GM19468 (cell line): ENCODE results near the gene RBKS.

Source experiments
- ATAC-seq: cut with Tn5 transposase; IDR thresholded peaks from one replicate; pipeline ENCODE4 v1.9.1; 2021; ENCODE audit warnings: mild to moderate bottlenecking, moderate library complexity, moderate number of reproducible peaks; ENCODE audit not compliant: unreplicated experiment; ENCODE audit errors: extremely low read depth

RBKS gene

DNA sequence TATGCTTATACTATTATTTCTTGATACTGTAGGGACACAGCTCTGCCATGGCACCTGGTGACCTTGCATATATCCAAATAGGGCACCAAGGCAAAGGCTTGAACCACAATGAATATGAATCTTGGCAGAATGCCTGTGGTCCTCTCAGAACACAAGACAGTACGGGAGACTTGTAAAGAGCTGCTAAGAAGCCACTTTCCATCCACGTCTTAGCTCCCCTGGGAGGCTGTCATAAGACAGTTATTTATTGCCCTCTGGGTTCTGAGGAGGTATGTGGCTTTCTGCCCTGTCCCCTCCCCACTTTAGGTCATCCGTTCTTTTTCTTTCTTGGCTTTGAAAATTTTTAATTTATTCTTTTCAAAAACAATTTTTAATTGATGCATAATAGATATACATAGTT lies 148.5 kb downstream of the RBKS start:
- ATAC-seq, result no peak

DNA sequence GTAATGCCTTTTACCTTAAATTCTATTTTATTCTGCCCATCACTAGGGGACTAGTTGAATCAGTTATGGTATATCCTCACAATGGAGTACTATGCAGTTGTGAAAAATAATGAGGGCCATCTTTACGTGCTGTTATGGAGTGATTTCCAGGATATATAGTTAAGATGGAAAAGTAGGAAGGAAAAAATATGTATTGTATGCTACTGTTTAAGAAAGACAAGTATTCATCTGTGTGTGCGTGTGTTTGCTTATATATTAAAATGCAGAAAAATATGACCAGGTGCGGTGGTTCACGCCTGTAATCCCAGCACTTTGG lies 151.2 kb downstream of the RBKS start:
- ATAC-seq, result no peak

DNA sequence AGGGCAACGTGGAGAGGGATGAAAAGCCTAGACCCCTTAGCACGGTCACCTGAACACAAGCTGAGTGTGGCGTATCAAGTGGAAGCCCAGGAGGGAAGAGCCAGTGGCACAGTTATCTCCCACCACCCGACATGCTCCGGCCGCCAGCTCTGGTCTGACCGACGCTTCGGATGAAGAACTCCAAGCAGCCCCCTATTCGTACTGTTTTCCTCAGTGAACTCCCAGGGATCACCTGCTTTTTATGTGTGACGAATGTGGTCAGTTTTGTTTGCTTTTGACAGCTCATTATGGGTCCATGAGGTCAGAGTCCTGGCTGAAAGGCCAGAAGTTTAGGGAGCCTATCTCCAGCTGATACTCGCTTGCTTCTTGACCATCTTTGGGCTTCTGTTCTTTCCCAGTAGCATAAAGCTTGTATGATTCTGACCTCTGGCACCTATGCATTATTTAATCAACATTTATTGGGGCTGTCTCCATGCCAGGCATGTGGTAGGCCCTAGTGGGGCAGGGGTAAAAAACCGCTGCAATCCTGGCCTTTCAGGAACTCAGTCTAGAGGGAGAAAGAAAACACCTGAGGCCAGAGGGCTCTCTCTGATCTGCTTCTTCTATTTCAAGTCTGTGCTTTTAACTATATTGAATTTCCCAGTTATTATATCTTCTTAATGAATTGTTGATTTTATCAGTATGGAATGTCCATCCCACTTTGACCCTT lies 151.7 kb downstream of the RBKS start:
- ATAC-seq, result no peak

DNA sequence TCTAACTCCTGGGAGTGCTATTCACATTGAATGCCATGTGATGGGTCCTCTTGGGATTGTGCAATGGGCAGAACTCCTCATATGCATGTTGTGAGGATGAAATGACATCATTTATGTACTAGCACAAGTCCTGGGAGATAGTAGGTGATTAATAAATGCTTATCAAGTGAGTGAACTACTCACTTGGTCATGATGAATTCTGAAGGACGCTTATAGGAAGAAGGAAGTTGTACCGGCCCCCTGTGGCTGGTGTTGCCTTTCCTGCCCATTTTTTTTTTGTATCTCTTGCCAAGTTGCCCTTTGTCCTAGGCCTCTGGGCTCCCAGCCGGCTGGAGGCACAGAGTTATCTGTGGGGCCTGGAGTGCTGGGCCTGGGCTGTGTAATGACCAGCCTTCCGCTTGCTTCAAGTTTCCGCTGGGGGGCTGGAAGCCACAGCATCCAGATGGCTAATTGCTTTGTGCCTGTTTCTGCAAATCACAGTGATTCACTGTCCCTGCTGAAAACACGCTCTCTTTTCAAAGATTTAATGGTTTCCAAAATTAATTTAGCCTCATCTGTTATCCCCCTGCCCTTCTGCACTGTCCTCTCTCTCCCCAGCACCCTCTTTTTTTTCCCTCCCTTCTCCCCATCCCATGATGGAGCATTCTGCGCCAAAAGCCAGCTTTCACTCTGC lies 152.4 kb downstream of the RBKS start:
- ATAC-seq, result no peak

DNA sequence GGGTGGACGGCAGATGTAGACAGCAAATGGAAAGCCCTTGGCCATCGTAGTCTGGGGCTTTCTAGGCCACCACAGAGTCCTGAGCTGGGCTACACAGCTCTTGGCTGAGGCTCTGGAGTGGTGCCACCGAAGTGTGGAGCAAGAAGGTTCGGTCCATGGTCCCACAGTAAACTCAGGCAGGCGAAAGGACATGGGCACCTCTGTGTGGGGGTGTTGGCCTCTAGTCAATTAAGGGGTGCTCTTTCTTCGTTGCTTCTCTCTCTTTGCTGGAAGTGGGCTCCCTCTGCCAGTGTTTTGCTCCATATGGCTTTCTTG lies 153.3 kb downstream of the RBKS start:
- no peak for ATAC-seq

DNA sequence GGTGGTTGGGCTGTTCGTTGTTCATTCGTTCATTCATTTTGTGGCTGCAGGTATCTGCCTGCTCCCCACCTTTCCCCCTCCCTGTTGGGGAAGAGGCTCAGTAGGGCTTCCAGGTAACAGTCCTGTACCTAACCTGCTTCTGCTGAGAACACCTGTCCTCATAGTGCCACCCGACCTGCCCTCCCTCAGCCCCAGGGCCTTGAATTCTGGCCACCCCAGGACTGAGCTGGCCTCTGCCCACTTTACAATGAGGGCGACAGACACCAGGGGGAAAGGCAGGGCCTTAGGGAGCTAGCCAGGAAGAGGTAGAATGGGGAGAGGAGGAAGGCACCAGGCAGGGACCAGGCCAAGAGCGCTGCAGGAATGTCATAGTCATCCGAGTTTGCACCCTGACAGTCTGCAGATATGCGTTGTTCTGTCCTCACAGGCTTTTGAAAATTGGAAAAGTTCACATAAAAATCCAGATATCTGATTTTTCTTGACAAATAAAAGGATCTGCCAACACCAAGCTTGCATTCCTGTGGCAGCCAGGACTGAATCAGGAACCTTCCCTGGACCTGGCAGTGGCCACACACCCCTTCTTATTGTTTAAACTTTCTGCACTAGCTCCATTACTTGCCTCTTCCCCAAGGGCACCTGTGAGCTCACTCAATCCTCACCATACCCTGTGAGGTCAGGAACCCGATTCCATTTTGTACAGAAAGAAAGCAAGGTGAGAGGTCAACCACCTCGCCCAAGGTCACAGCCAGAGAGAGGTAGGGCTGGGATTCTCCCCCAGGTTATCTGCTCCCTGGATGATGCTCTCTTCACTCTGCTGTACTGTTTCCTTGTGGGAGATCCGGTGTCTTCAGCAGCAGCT lies 153.9 kb downstream of the RBKS start:
- no peak for ATAC-seq

DNA sequence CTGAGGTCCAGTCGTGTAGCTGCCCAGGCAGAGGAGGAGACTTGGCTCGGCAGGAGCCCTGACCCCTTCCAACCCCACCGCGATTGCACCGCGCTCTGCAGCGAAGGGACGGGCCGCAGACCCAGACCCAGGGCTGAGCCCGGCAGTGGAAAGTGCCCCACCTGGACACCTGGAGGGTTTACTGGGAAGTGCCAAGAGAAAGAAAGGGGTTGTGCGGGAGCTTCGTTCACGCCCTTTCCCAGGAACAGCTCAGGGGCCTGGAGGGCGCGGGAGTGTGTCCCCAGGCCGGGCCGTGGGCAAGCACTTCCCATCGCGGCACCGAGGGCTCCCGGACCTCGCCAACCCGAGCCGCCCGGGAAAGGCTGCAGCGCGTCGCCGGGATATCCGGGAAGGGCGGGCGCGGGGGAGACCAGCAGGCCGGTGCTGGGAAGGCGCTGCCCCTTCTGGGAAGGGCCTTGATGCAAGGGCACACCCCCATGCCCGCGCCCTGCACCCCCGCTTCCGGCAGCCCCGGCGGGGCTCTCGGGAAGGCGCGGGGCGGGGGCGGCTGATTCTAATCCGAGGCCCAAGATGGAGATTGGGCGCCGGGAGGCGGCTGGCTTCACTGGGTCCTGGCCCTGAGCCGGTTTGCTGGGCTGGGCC lies 154.8 kb downstream of the RBKS start:
- ATAC-seq, result no peak

DNA sequence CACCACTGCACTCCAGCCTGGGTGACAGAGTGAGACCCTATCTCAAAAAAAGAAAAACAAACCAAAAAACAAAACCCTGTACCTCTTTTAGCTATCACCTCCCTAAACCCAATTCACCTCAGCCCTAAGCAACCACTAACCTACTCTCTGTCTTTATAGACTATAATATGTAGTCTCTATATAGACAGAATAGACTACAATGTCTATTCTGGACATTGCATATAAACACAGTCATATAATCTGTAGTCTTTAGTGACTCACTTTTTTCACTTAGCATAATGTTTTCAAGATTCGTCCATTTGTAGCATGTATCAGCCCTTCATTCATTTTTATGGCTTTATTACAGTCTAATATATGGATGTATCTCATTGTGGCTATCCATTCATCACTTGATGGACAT lies 155.9 kb downstream of the RBKS start:
- ATAC-seq, result no peak
